Adipocyte (in vitro differentiated cells): Measurements from ENCODE around the gene CASKIN1.
"Not testable (repeated sequence)": the region's sequence is repeated elsewhere in the genome, so short reads cannot be mapped to it uniquely, and the experiment has no call there.

ENCODE experiments used
- DNase-seq: peaks from one replicate; pipeline ENCODE4 v3.0.0-alpha.2; 2015; ENCODE audit warnings: low read depth
- H3K27me3 ChIP-seq: replicated peaks from 2 replicates; pipeline ENCODE4 v1.7.0; 2013; ENCODE audit warnings: mild to moderate bottlenecking, low read length, moderate library complexity; ENCODE audit not compliant: control insufficient read depth, insufficient read depth
- H3K36me3 ChIP-seq: 2 replicates; pipeline ENCODE4 v1.7.0; 2013; ENCODE audit warnings: low read length, mild to moderate bottlenecking, moderate library complexity; ENCODE audit not compliant: control insufficient read depth, insufficient read depth, severe bottlenecking
- H3K4me1 ChIP-seq: 2 replicates; pipeline ENCODE4 v1.7.0; 2013; ENCODE audit warnings: mild to moderate bottlenecking, low read length, moderate library complexity; ENCODE audit not compliant: control insufficient read depth, insufficient read depth
- H3K4me3 ChIP-seq: 2 replicates; pipeline ENCODE4 v1.7.0; 2013; ENCODE audit warnings: mild to moderate bottlenecking, low read length, moderate library complexity
- H3K9ac ChIP-seq: 2 replicates; pipeline ENCODE4 v1.7.0; 2013; ENCODE audit warnings: mild to moderate bottlenecking, low read length, moderate library complexity
- H3K9me3 ChIP-seq: 2 replicates; pipeline ENCODE4 v1.7.0; 2013; ENCODE audit warnings: mild to moderate bottlenecking, low read length, moderate library complexity; ENCODE audit not compliant: control insufficient read depth

The CASKIN1 gene

DNA sequence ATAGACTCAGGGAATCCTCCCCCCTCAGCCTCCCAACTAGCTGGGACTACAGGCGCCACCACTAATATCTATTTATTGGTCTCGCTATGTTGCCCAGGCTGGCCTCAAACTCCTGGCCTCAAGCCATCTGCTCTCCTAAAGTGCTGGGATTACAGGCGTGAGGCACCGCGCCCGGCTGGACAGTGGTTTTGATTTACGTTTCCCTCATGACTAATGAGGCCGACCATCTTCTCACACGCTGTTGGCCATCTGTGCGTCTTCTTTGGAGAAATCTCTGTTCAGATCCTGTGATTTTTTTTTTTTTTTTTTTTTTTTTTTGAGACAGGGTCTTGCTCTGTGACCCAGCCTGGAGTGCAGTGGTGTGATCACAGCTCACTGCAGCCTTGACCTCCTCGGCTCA, 67.2 kb downstream of the CASKIN1 start:
- not testable (repeated sequence) for H3K9me3 ChIP-seq, H3K9ac ChIP-seq, H3K27me3 ChIP-seq, H3K4me3 ChIP-seq, H3K36me3 ChIP-seq
- DNase-seq, result peak; percentile 52
- peaks cover 38% of the 10 kb centered on the region for H3K4me1 ChIP-seq

DNA sequence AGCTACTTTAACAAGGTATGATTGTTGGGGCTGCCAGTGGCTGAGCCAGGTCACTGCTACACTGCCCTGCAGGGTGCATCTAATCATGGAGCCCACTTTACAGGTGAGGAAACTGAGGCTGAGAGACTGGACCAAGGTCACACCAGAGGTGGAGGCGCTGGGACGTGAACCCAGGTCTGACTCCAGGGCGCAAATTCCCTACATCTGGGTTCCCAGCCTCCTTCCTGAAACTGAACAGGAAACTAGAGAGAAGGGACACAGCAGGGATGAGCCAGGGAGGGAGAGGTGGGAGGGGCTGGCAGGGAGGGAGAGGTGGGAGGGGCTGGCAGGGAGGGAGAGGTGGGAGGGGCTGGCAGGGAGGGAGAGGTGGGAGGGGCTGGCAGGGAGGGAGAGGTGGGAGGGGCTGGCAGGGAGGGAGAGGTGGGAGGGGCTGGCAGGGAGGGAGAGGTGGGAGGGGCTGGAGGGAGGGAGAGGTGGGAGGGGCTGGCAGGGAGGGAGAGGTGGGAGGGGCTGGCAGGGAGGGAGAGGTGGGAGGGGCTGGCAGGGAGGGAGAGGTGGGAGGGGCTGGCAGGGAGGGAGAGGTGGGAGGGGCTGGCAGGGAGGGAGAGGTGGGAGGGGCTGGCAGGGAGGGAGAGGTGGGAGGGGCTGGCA, 68.7 kb downstream of the CASKIN1 start:
- Histone ChIP-seq H3K4me1 (peaks cover 38% of the 10 kb centered on the region), H3K9ac (peak overlapping the region; percentile 55)
- peak; percentile 36 for DNase-seq
- not testable (repeated sequence) for H3K4me3 ChIP-seq, H3K36me3 ChIP-seq, H3K9me3 ChIP-seq, H3K27me3 ChIP-seq
